Spleen (tissue), 11 donors: ENCODE data around the gene NXPH3. TPM values are rescaled to one million over a fixed set of nuclear protein-coding genes. Genes with fewer than 3 reads are reported as not detected.

ENCODE experiments used
- DNase-seq: peaks from one replicate; pipeline ENCODE4 v3.0.0-alpha.2; 2020
- H3K27ac ChIP-seq, 8 donors: fragments of 200-600 bp; sonication (generic) in 7 of 8; 1 replicate in 4 of 8; 2 replicates in 4 of 8; pipeline versions ENCODE4 v1.5.0 to v1.8.0; 2016 to 2021; ENCODE audit warnings: inconsistent platforms in 4 of 8, mild to moderate bottlenecking in 4 of 8, moderate library complexity in 1 of 8
- H3K27me3 ChIP-seq, 7 donors: fragments of 200-600 bp; sonication (generic) in 6 of 7; replicated peaks in 1 of 7; 1 replicate in 4 of 7; 2 replicates in 3 of 7; pipeline versions ENCODE4 v1.5.0 to v1.8.0; 2016 to 2021; ENCODE audit warnings: inconsistent platforms in 3 of 7, mild to moderate bottlenecking in 1 of 7
- H3K36me3 ChIP-seq, 6 donors: fragments of 200-600 bp; sonication (generic) in 5 of 6; 1 replicate in 4 of 6; 2 replicates in 2 of 6; pipeline versions ENCODE4 v1.5.0 to v1.8.0; 2016 to 2021; ENCODE audit warnings: inconsistent platforms in 2 of 6
- H3K4me1 ChIP-seq, 6 donors: fragments of 200-600 bp; sonication (generic) in 5 of 6; 1 replicate in 3 of 6; 2 replicates in 3 of 6; pipeline versions ENCODE4 v1.5.0 to v1.8.0; 2016 to 2021; ENCODE audit warnings: inconsistent platforms in 3 of 6
- H3K4me3 ChIP-seq, 8 donors: fragments of 200-600 bp; sonication (generic) in 7 of 8; 1 replicate in 4 of 8; 2 replicates in 4 of 8; pipeline versions ENCODE4 v1.5.0 to v1.8.0; 2016 to 2021; ENCODE audit warnings: inconsistent platforms in 4 of 8, mild to moderate bottlenecking in 4 of 8, moderate library complexity in 2 of 8
- H3K9me3 ChIP-seq, 8 donors: fragments of 200-600 bp; sonication (generic) in 7 of 8; 1 replicate in 4 of 8; 2 replicates in 4 of 8; pipeline versions ENCODE4 v1.5.0 to v1.8.0; 2016 to 2021; ENCODE audit warnings: inconsistent platforms in 4 of 8
- CTCF ChIP-seq, 11 experiments: fragments of 200-600 bp in 7 of 11; fragments of 450-650 bp in 4 of 11; sonication (generic) in 4 of 11; IDR thresholded peaks in 8 of 11; conservative IDR thresholded peaks in 3 of 11; 1 replicate in 7 of 11; 2 replicates in 4 of 11; pipeline versions ENCODE4 v1.4.0 to v1.8.0; 2016 to 2021; ENCODE audit warnings: antibody characterized with exemption in 11 of 11, inconsistent platforms in 4 of 11, mild to moderate bottlenecking in 1 of 11
- POLR2A ChIP-seq, 3 donors: fragments of 450-650 bp; IDR thresholded peaks; one replicate each; pipeline ENCODE4 v1.5.1; 2017; ENCODE audit warnings: antibody characterized with exemption in 3 of 3, mild to moderate bottlenecking in 1 of 3
- POLR2AphosphoS5 ChIP-seq, 3 donors: sonication (generic); formaldehyde crosslinking; IDR thresholded peaks; one replicate each; pipeline ENCODE4 v1.5.1; 2017; ENCODE audit warnings: antibody characterized with exemption in 3 of 3
- WGBS, 5 donors: extraction: QIAGEN DNeasy Blood & Tissue Kit in 3 of 5; methylation state at CpG; one replicate each; pipeline versions ENCODE4 v1.1.5 to v1.1.7; 2013 to 2018; 5-methylcytosine and 5-hydroxymethylcytosine counted together
- intact Hi-C: fragments of 100-400 bp; cut with DNase I; formaldehyde crosslinking; loops from one replicate; pipeline ENCODE4 v1.15.0; 2023; ENCODE audit warnings: low total_unique reads
- polyA plus RNA-seq, 3 donors: library from polyadenylated mRNA; stranded (reverse); fragments of 200-250 nt; gene quantifications; one replicate each; pipeline ENCODE4 v1.2.1, GENCODE V29; 2013
- total RNA-seq, 7 donors: library from RNA; depleted of rRNA in 3 of 7; stranded (reverse); fragments of >200 nt in 3 of 7; fragmentation: NEBNext Ultra II Directional in 4 of 7; extraction: Animal tissue kit (Norgen Biotek cat#: 25700) in 4 of 7; gene quantifications; one replicate each; pipeline versions ENCODE4 v1.1.0 to v1.2.1, GENCODE V29; 2016 to 2021
- donor health status: healthy with polysubstance abuse.
- donor health status: DM: no; HTN: no; CAD: no; lungs with moderate emphysema.
- donor health status: DM: no; HTN: no; CAD: no.
- donor health status: Bipolar disorder and iron deficiency.
- donor health status: healthy.
- donor health status: DM: no; HTN: no; CAD: no.
- donor health status: DM: yes; HTN: yes; CAD: no.

Gene NXPH3
- total and polyA plus RNA-seq, 10 donors = 0.37 to 3.3 (median 1.4) TPM

- TF ChIP-seq POLR2AphosphoS5 (IDR thresholded peaks at IDR 0.05) (no peak), CTCF (IDR thresholded peaks at IDR 0.05 in 8 of 11, conservative IDR thresholded peaks at IDR 0.05 in 3 of 11) (no peak), POLR2A (IDR thresholded peaks at IDR 0.05) (no peak)
- Histone ChIP-seq H3K4me1 (peaks cover 0 to 9% (median 5%) of the 10 kb centered on the region in 6 donors), H3K9me3 (no peaks in the 10 kb centered on the region), H3K27ac (no peak overlapping the region), H3K36me3 (no peaks in the 10 kb centered on the region), H3K4me3 (no peak overlapping the region), H3K27me3 (peaks cover 0 to 22% (median 9%) of the 10 kb centered on the region in 7 donors)
- WGBS, 5 donors = 63 to 91% (median 76%) methylated on average over 5 to 6 of the region's 6 CpGs
- DNase-seq = no peak
- intact Hi-C loops = no loop called here
These were observed 6.0 kb downstream of the NXPH3 start for GRCh38 chr17:49581648-49581998.

GRCh38 chr17:49582055-49582722 lies 6.5 kb downstream of the NXPH3 start:
- Histone ChIP-seq H3K27me3 (peaks cover 0 to 17% (median 3%) of the 10 kb centered on the region in 7 donors), H3K4me1 (peaks cover 0 to 4% (median 0%) of the 10 kb centered on the region in 6 donors), H3K27ac (no peak overlapping the region), H3K36me3 (no peaks in the 10 kb centered on the region), H3K9me3 (no peaks in the 10 kb centered on the region), H3K4me3 (no peak overlapping the region)
- WGBS, 5 donors = 82 to 90% (median 88%) methylated on average over 12 of the region's 12 CpGs
- no peak for TF ChIP-seq POLR2AphosphoS5 (IDR thresholded peaks at IDR 0.05)
- no peak for TF ChIP-seq POLR2A (IDR thresholded peaks at IDR 0.05)
- no peak for TF ChIP-seq CTCF (IDR thresholded peaks at IDR 0.05 in 8 of 11, conservative IDR thresholded peaks at IDR 0.05 in 3 of 11)
- no peak for DNase-seq
- intact Hi-C loops = no loop called here

- intact Hi-C loops = no loop called here
- Histone ChIP-seq H3K4me3 (no peak overlapping the region), H3K4me1 (no peaks in the 10 kb centered on the region), H3K36me3 (peaks cover 0 to 3% (median 0%) of the 10 kb centered on the region in 6 donors), H3K9me3 (no peaks in the 10 kb centered on the region), H3K27ac (no peak overlapping the region), H3K27me3 (peaks cover 0 to 11% (median 0%) of the 10 kb centered on the region in 7 donors)
- DNase-seq = no peak
- WGBS, 5 donors = 81 to 92% (median 86%) methylated on average over 8 of the region's 8 CpGs
- TF ChIP-seq POLR2A (IDR thresholded peaks at IDR 0.05) (no peak), CTCF (IDR thresholded peaks at IDR 0.05 in 8 of 11, conservative IDR thresholded peaks at IDR 0.05 in 3 of 11) (no peak), POLR2AphosphoS5 (IDR thresholded peaks at IDR 0.05) (no peak)
These were observed 7.1 kb downstream of the NXPH3 start for GRCh38 chr17:49582789-49583188.

- H3K4me3 ChIP-seq = no peak overlapping the region
- H3K36me3 ChIP-seq = peaks cover 0 to 8% (median 0%) of the 10 kb centered on the region in 6 donors
- no peaks in the 10 kb centered on the region for H3K4me1 ChIP-seq
- TF ChIP-seq CTCF (IDR thresholded peaks at IDR 0.05 in 8 of 11, conservative IDR thresholded peaks at IDR 0.05 in 3 of 11) (no peak), POLR2AphosphoS5 (IDR thresholded peaks at IDR 0.05) (no peak), POLR2A (IDR thresholded peaks at IDR 0.05) (no peak)
- intact Hi-C loops = no loop called here
- DNase-seq = no peak
- 91 to 100% (median 94%) methylated on average over 5 of the region's 5 CpGs for WGBS, 5 donors
- H3K27me3 ChIP-seq = peaks cover 0 to 6% (median 0%) of the 10 kb centered on the region in 7 donors
- H3K9me3 ChIP-seq = no peaks in the 10 kb centered on the region
- H3K27ac ChIP-seq = no peak overlapping the region
These were observed 7.6 kb downstream of the NXPH3 start for GRCh38 chr17:49583226-49583625.
